Measurements from ENCODE around the gene FAM229A.

FAM229A gene

DNA sequence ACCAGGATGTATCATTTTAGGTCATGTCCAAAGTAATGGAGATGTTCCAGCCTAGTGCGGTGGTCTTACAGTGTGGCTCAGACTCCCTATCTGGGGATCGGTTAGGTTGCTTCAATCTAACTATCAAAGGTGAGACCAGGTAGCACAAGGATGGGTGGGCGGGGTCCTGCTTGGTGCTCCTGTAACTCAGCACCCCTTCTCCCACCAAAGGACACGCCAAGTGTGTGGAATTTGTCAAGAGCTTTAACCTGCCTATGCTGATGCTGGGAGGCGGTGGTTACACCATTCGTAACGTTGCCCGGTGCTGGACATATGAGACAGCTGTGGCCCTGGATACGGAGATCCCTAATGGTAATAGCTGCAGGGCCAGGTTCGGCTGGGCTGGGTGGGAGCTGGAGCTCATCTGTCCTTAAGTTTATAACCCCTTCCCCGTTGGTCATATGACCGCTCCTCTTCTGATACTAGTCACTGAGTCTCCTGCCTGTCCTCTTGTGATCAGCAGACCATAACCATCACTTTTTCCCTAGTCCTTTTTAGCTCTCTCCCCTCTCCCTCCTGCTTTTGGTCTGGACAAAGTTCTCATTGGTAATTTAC is 31.6 kb downstream of the FAM229A start:
- no peak for DNase-seq (ENCODE audit: low read depth)
- TF ChIP-seq CTCF (IDR thresholded peaks at IDR 0.05; ENCODE audit: low read depth, low read length, missing control alignments), result no peak
- no peak overlapping the region for H3K4me3 ChIP-seq (ENCODE audit: low read depth, low read length)

DNA sequence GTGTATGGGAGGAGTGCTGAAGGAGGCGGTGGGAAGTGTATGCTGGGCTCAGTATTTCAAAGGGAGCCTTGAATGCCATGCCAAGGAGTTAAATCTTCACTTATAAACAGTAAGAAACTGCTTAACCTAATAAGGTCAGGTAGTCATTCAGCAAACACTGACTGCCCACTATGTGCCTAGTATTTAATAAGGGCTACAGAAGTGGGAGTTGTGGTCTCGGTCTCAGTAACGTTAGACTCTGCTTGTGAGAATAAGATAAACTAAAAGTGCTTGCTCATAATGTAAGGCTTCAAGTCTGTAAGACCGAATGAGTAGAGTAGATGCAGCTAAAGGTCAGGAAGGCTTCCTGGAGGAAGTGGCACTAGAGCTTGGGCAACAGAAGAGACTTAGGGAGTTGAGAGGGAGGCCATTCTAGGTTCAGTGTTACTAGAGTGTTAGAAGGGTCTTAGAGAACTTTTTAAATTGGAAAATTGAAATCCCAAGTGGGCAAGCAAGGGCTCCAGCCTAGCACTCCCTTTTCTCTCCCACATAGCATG is 32.3 kb downstream of the FAM229A start:
- no peak for TF ChIP-seq CTCF (IDR thresholded peaks at IDR 0.05; ENCODE audit: low read depth, low read length, missing control alignments)
- no peak for DNase-seq (ENCODE audit: low read depth)
- no peak overlapping the region for H3K4me3 ChIP-seq (ENCODE audit: low read depth, low read length)

DNA sequence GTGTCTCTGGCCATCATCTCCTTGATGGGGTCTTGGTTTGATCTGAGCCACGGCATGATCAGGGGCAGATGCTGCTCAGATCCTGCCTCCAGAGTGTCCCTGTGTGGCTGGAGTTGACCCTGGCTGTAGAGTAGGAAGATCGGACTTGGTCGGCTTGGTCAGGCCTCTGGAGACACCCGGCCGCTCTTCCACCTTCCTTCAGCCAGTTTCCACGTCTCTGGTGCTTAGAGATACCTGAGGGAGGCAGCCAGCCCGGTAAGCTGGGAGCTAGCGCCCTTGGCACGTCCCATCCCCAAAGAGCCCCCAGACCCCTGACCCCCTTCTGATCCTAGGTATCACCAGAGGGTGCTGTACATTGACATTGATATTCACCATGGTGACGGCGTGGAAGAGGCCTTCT is 35.1 kb downstream of the FAM229A start:
- no peak for TF ChIP-seq CTCF (IDR thresholded peaks at IDR 0.05; ENCODE audit: low read depth, low read length, missing control alignments)
- DNase-seq (ENCODE audit: low read depth), result no peak
- H3K4me3 ChIP-seq (ENCODE audit: low read depth, low read length), result no peak overlapping the region

- no peak for TF ChIP-seq CTCF (IDR thresholded peaks at IDR 0.05; ENCODE audit: low read depth, low read length, missing control alignments)
- no peak for DNase-seq (ENCODE audit: low read depth)
- H3K4me3 ChIP-seq (ENCODE audit: low read depth, low read length), result no peak overlapping the region
Observed at GRCh38 chr1:32321712-32322291, 40.5 kb downstream of the FAM229A start.

GRCh38 chr1:32318127-32318869 is 44.0 kb downstream of the FAM229A start:
- TF ChIP-seq CTCF (IDR thresholded peaks at IDR 0.05; ENCODE audit: low read depth, low read length, missing control alignments), result no peak
- H3K4me3 ChIP-seq (ENCODE audit: low read depth, low read length), result no peak overlapping the region
- no peak for DNase-seq (ENCODE audit: low read depth)

- H3K4me3 ChIP-seq (ENCODE audit: low read depth, low read length), result no peak overlapping the region
- DNase-seq (ENCODE audit: low read depth), result no peak
- no peak for TF ChIP-seq CTCF (IDR thresholded peaks at IDR 0.05; ENCODE audit: low read depth, low read length, missing control alignments)
Observed at GRCh38 chr1:32316903-32317277, 45.4 kb downstream of the FAM229A start.

All from GM12864 (cell line).